Esophagus squamous epithelium (tissue), 4 donors: ENCODE measurements around the gene CCNJ.

Experiments
- CTCF ChIP-seq, 6 experiments: fragments of 450-650 bp in 4 of 6; fragments of 200-600 bp in 2 of 6; sonication (generic) in 2 of 6; IDR thresholded peaks; one replicate each; pipeline ENCODE4 v1.5.1; 2016 to 2019; ENCODE audit warnings: antibody characterized with exemption in 6 of 6, mild to moderate bottlenecking in 4 of 6, moderate library complexity in 4 of 6
- POLR2A ChIP-seq, 4 donors: fragments of 450-650 bp; IDR thresholded peaks; one replicate each; pipeline ENCODE4 v1.6.1; 2017; ENCODE audit warnings: antibody characterized with exemption in 4 of 4, mild to moderate bottlenecking in 4 of 4, moderate library complexity in 3 of 4

GRCh38 chr10:96013956-96014355 is 29.4 kb upstream of the CCNJ start:
- TF ChIP-seq POLR2A (IDR thresholded peaks at IDR 0.05) (no peak), CTCF (IDR thresholded peaks at IDR 0.05) (no peak)
